ENCODE measurements around the gene SLMAP. TPM values are rescaled to one million over a fixed set of nuclear protein-coding genes. Genes with fewer than 3 reads are reported as not detected.
"Not testable (repeated sequence)": the region's sequence is repeated elsewhere in the genome, so short reads cannot be mapped to it uniquely, and the experiment has no call there.

Gene SLMAP
- total RNA-seq, 4 donors from 2014 or later = 399 to 519 (median 464) TPM

GRCh38 chr3:57805266-57805665 is 49.2 kb downstream of the SLMAP start:
- Histone ChIP-seq H3K27ac (replicated peaks in 1 of 4) (no peak overlapping the region), H3K4me1 (peaks cover 38 to 59% (median 52%) of the 10 kb centered on the region in 4 donors), H3K36me3 (no peaks in the 10 kb centered on the region), H3K27me3 (no peaks in the 10 kb centered on the region), H3K4me3 (no peak overlapping the region), H3K9me3 (no peaks in the 10 kb centered on the region)
- no peak for DNase-seq (ENCODE audit: extremely low spot score)
- WGBS = 96% methylated on average over 1 of the region's 1 CpG
- TF ChIP-seq POLR2A (IDR thresholded peaks at IDR 0.05; ENCODE audit: low read depth) = no peak
- no peak for TF ChIP-seq EP300 (IDR thresholded peaks at IDR 0.05)
- no peak for TF ChIP-seq POLR2AphosphoS5 (IDR thresholded peaks at IDR 0.05)
- TF ChIP-seq, protein P1, sequence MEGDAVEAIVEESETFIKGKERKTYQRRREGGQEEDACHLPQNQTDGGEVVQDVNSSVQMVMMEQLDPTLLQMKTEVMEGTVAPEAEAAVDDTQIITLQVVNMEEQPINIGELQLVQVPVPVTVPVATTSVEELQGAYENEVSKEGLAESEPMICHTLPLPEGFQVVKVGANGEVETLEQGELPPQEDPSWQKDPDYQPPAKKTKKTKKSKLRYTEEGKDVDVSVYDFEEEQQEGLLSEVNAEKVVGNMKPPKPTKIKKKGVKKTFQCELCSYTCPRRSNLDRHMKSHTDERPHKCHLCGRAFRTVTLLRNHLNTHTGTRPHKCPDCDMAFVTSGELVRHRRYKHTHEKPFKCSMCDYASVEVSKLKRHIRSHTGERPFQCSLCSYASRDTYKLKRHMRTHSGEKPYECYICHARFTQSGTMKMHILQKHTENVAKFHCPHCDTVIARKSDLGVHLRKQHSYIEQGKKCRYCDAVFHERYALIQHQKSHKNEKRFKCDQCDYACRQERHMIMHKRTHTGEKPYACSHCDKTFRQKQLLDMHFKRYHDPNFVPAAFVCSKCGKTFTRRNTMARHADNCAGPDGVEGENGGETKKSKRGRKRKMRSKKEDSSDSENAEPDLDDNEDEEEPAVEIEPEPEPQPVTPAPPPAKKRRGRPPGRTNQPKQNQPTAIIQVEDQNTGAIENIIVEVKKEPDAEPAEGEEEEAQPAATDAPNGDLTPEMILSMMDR (IDR thresholded peaks at IDR 0.05) = no peak
- intact Hi-C loops (cut with DNase I) = no loop called here

GRCh38 chr3:57805674-57806073 is 49.6 kb downstream of the SLMAP start:
- TF ChIP-seq, protein P1 (IDR thresholded peaks at IDR 0.05) = no peak
- no peak for TF ChIP-seq EP300 (IDR thresholded peaks at IDR 0.05)
- TF ChIP-seq POLR2AphosphoS5 (IDR thresholded peaks at IDR 0.05) = no peak
- no peak for TF ChIP-seq POLR2A (IDR thresholded peaks at IDR 0.05; ENCODE audit: low read depth)
- 94% methylated on average over 1 of the region's 1 CpG for WGBS
- Histone ChIP-seq H3K36me3 (no peaks in the 10 kb centered on the region), H3K27ac (replicated peaks in 1 of 4) (no peak overlapping the region), H3K4me3 (no peak overlapping the region), H3K9me3 (no peaks in the 10 kb centered on the region), H3K4me1 (peaks cover 38 to 59% (median 53%) of the 10 kb centered on the region in 4 donors), H3K27me3 (no peaks in the 10 kb centered on the region)
- no peak for DNase-seq (ENCODE audit: extremely low spot score)
- intact Hi-C loops (cut with DNase I) = no loop called here

GRCh38 chr3:57806195-57806594 is 50.1 kb downstream of the SLMAP start:
- WGBS = 99% methylated on average over 5 of the region's 5 CpGs
- H3K4me3 ChIP-seq; H3K27ac ChIP-seq (replicated peaks in 1 of 4); H3K36me3 ChIP-seq; intact Hi-C loops (cut with DNase I); DNase-seq (ENCODE audit: extremely low spot score); H3K9me3 ChIP-seq; H3K27me3 ChIP-seq: not testable (repeated sequence)
- H3K4me1 ChIP-seq = peaks cover 36 to 54% (median 49%) of the 10 kb centered on the region in 4 donors

GRCh38 chr3:57808961-57809608 is 53.0 kb downstream of the SLMAP start:
- no peak overlapping the region for H3K4me3 ChIP-seq
- TF ChIP-seq POLR2A (IDR thresholded peaks at IDR 0.05; ENCODE audit: low read depth) (no peak), POLR2AphosphoS5 (IDR thresholded peaks at IDR 0.05) (no peak), EP300 (IDR thresholded peaks at IDR 0.05) (no peak)
- TF ChIP-seq, protein P1 (IDR thresholded peaks at IDR 0.05) = no peak
- no peaks in the 10 kb centered on the region for H3K9me3 ChIP-seq
- WGBS = 100% methylated on average over 5 of the region's 8 CpGs
- H3K27ac ChIP-seq (replicated peaks in 1 of 4) = no peak overlapping the region
- H3K4me1 ChIP-seq = peaks cover 9 to 25% (median 20%) of the 10 kb centered on the region in 4 donors
- no peak for DNase-seq (ENCODE audit: extremely low spot score)
- intact Hi-C loops (cut with DNase I) = no loop called here
- no peaks in the 10 kb centered on the region for H3K27me3 ChIP-seq
- no peaks in the 10 kb centered on the region for H3K36me3 ChIP-seq

DNA sequence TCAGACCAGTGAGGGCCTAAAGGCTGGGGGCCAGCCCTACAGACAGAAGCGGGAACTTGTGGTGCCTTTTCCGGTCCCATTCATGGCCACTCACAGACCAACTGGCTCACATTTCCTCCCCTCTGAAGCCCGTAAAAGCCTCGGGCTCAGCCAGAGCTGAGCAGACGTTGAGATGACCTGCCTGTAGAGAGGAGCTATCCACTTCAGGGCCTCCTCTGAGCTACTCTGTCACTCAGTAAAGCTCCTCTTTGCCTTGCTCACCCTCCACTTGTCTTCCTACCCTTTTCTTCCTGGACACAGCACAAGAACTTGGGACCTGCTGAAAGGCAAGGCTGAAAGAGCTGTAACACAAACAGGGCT is 53.5 kb downstream of the SLMAP start:
- no peaks in the 10 kb centered on the region for H3K36me3 ChIP-seq
- H3K4me1 ChIP-seq = peaks cover 6 to 20% (median 15%) of the 10 kb centered on the region in 4 donors
- TF ChIP-seq, protein P1 (IDR thresholded peaks at IDR 0.05) = no peak
- TF ChIP-seq EP300 (IDR thresholded peaks at IDR 0.05) (no peak), POLR2A (IDR thresholded peaks at IDR 0.05; ENCODE audit: low read depth) (no peak), POLR2AphosphoS5 (IDR thresholded peaks at IDR 0.05) (no peak)
- H3K27me3 ChIP-seq = no peaks in the 10 kb centered on the region
- no peaks in the 10 kb centered on the region for H3K9me3 ChIP-seq
- H3K4me3 ChIP-seq = no peak overlapping the region
- intact Hi-C loops (cut with DNase I) = no loop called here
- WGBS = 81% methylated on average over 5 of the region's 5 CpGs
- no peak for DNase-seq (ENCODE audit: extremely low spot score)
- H3K27ac ChIP-seq (replicated peaks in 1 of 4) = no peak overlapping the region

Data from esophagus muscularis mucosa (tissue), 4 donors.